Activated CD4-positive, alpha-beta memory T cell treated with anti-CD3 and anti-CD28 coated beads for 36 hours (primary cell): ENCODE data around the gene CEACAM6. TPM values are rescaled to one million over a fixed set of nuclear protein-coding genes. Genes with fewer than 3 reads are reported as not detected.
"Not testable (repeated sequence)": the region's sequence is repeated elsewhere in the genome, so short reads cannot be mapped to it uniquely, and the experiment has no call there.

ENCODE experiments used
- CTCF ChIA-PET: fragments of 350-600 bp; sonication (Branson Sonifier 250); formaldehyde crosslinking; loops from one replicate; lab custom pipeline; 2021; ENCODE audit warnings: antibody characterized with exemption, inconsistent platforms; lab: Charles Lee
- POLR2A ChIA-PET: fragments of 350-600 bp; sonication (Branson Sonifier 250); formaldehyde crosslinking; loops from one replicate; lab custom pipeline; 2021; ENCODE audit warnings: antibody characterized with exemption; lab: Charles Lee
- DNase-seq: peaks from one replicate; pipeline ENCODE4 v3.0.0-alpha.2; 2020
- H3K27ac Mint-ChIP-seq: one replicate; pipeline ENCODE4 v1.8.0; 2021; ENCODE audit warnings: mixed read lengths
- H3K27me3 Mint-ChIP-seq: one replicate; pipeline ENCODE4 v1.8.0; 2021; ENCODE audit warnings: mixed read lengths
- H3K36me3 Mint-ChIP-seq: one replicate; pipeline ENCODE4 v1.8.0; 2021; ENCODE audit warnings: mixed read lengths
- H3K4me1 Mint-ChIP-seq: one replicate; pipeline ENCODE4 v1.8.0; 2021; ENCODE audit warnings: low read depth, mixed read lengths
- H3K4me3 Mint-ChIP-seq: one replicate; pipeline ENCODE4 v1.8.0; 2021; ENCODE audit warnings: mild to moderate bottlenecking, mixed read lengths
- H3K9me3 Mint-ChIP-seq: one replicate; pipeline ENCODE4 v1.8.0; 2021; ENCODE audit warnings: mixed read lengths
- intact Hi-C: fragments of 100-400 bp; cut with micrococcal nuclease; formaldehyde crosslinking; loops from one replicate; pipeline ENCODE4 v1.15.1; 2023
- total RNA-seq, 2 experiments: library from RNA; stranded (reverse); gene quantifications; one replicate each; pipeline ENCODE4 v1.2.3, GENCODE V29; 2021

The CEACAM6 gene
- total RNA-seq: not detected

DNA sequence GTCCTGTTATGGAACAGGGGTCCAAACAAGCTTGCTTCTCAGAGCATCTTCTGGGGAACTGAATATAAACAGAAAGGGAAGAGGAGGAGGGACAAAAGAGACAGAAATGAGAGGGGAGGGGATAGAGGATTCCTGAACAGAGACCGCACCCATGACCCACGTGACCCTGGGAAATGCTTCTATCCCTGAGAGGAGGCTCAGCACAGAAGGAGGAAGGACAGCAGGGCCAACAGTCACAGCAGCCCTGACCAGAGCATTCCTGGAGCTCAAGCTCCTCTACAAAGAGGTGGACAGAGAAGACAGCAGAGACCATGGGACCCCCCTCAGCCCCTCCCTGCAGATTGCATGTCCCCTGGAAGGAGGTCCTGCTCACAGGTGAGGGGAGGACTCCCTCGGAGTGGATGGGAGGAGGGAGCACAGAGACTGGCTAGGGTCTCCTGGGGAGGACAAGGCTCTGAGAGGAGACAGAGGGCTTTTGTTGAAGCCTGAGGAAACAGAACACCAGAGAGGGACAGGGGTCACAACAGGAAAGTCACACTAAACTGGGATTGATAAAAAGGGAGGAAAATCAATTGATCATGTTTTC is at the start of gene CEACAM6:
Gene CEACAM6 (plus strand): TSS at position 203 of the 586 bp plus-strand sequence. CDS start 109 bp downstream, at position 312.
- no peak within 1 kb of the TSS for H3K4me3 Mint-ChIP-seq
- DNase-seq: no peak
- H3K4me1 Mint-ChIP-seq: peaks cover 5% of the 10 kb centered on the region
- H3K36me3 Mint-ChIP-seq: no peaks in the 10 kb centered on the region
- H3K27me3 Mint-ChIP-seq: peaks cover 41% of the 10 kb centered on the region
- POLR2A ChIA-PET: no interaction called here
- intact Hi-C loops: no loop called here
- H3K27ac Mint-ChIP-seq: no peak within 1 kb of the TSS
- CTCF ChIA-PET: interaction anchor here (1.0 to 6.0 kb wide), 10 partner anchors 8 to 113 kb away, joined by 4 to 158 read pairs (median 48); partner anchors contain the start of gene CEACAM3
- H3K9me3 Mint-ChIP-seq: no peaks in the 10 kb centered on the region

DNA sequence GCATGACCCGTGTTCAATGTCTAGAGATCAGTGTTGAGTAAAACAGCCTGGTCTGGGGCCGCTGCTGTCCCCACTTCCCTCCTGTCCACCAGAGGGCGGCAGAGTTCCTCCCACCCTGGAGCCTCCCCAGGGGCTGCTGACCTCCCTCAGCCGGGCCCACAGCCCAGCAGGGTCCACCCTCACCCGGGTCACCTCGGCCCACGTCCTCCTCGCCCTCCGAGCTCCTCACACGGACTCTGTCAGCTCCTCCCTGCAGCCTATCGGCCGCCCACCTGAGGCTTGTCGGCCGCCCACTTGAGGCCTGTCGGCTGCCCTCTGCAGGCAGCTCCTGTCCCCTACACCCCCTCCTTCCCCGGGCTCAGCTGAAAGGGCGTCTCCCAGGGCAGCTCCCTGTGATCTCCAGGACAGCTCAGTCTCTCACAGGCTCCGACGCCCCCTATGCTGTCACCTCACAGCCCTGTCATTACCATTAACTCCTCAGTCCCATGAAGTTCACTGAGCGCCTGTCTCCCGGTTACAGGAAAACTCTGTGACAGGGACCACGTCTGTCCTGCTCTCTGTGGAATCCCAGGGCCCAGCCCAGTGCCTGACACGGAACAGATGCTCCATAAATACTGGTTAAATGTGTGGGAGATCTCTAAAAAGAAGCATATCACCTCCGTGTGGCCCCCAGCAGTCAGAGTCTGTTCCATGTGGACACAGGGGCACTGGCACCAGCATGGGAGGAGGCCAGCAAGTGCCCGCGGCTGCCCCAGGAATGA is 48.4 kb upstream of the CEACAM6 start:
- Mint-ChIP-seq H3K4me1 (peaks cover 3% of the 10 kb centered on the region), H3K9me3 (no peaks in the 10 kb centered on the region), H3K27me3 (peaks cover 37% of the 10 kb centered on the region), H3K4me3 (peak overlapping the region; percentile 40), H3K36me3 (no peaks in the 10 kb centered on the region), H3K27ac (no peak overlapping the region)
- DNase-seq: peak; percentile 76
- POLR2A ChIA-PET: no interaction called here
- intact Hi-C loops: loop anchor here (1.0 kb wide), 1 partner anchor 39 kb away; no protein-coding TSS in a partner anchor
- CTCF ChIA-PET: interaction anchor here (0.6 to 3.2 kb wide), 42 partner anchors 9 to 997 kb away, joined by 3 to 72 read pairs (median 4); partner anchors contain the start of gene CEACAM21

DNA sequence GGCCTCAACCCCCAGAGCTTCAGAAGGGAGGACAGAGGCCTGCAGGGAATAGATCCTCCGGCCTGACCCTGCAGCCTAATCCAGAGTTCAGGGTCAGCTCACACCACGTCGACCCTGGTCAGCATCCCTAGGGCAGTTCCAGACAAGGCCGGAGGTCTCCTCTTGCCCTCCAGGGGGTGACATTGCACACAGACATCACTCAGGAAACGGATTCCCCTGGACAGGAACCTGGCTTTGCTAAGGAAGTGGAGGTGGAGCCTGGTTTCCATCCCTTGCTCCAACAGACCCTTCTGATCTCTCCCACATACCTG is 47.9 kb upstream of the CEACAM6 start:
- CTCF ChIA-PET: interaction anchor here (0.7 to 3.2 kb wide), 36 partner anchors 9 to 136 kb away, joined by 3 to 72 read pairs (median 5); partner anchors contain the start of gene CEACAM21
- no peak overlapping the region for H3K4me3 Mint-ChIP-seq
- H3K27me3 Mint-ChIP-seq: peaks cover 37% of the 10 kb centered on the region
- H3K36me3 Mint-ChIP-seq: no peaks in the 10 kb centered on the region
- POLR2A ChIA-PET: no interaction called here
- no peaks in the 10 kb centered on the region for H3K9me3 Mint-ChIP-seq
- DNase-seq: no peak
- H3K4me1 Mint-ChIP-seq: peaks cover 3% of the 10 kb centered on the region
- no peak overlapping the region for H3K27ac Mint-ChIP-seq
- intact Hi-C loops: loop anchor here (1.0 kb wide), 1 partner anchor 39 kb away; no protein-coding TSS in a partner anchor

DNA sequence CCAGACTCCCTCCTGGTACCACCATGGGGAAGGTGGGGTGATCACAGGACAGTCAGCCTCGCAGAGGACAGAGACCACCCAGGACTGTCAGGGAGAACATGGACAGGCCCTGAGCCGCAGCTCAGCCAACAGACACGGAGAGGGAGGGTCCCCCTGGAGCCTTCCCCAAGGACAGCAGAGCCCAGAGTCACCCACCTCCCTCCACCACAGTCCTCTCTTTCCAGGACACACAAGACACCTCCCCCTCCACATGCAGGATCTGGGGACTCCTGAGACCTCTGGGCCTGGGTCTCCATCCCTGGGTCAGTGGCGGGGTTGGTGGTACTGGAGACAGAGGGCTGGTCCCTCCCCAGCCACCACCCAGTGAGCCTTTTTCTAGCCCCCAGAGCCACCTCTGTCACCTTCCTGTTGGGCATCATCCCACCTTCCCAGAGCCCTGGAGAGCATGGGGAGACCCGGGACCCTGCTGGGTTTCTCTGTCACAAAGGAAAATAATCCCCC is 47.4 kb upstream of the CEACAM6 start:
- H3K27me3 Mint-ChIP-seq: peaks cover 37% of the 10 kb centered on the region
- CTCF ChIA-PET: interaction anchor here (1.6 to 3.2 kb wide), 7 partner anchors 9 to 67 kb away, joined by 6 to 72 read pairs (median 25); no protein-coding TSS in a partner anchor
- no peak overlapping the region for H3K27ac Mint-ChIP-seq
- POLR2A ChIA-PET: no interaction called here
- H3K4me3 Mint-ChIP-seq: no peak overlapping the region
- intact Hi-C loops: loop anchor here (1.0 kb wide), 1 partner anchor 38 kb away; no protein-coding TSS in a partner anchor
- no peaks in the 10 kb centered on the region for H3K36me3 Mint-ChIP-seq
- peaks cover 3% of the 10 kb centered on the region for H3K4me1 Mint-ChIP-seq
- DNase-seq: no peak
- H3K9me3 Mint-ChIP-seq: no peaks in the 10 kb centered on the region

DNA sequence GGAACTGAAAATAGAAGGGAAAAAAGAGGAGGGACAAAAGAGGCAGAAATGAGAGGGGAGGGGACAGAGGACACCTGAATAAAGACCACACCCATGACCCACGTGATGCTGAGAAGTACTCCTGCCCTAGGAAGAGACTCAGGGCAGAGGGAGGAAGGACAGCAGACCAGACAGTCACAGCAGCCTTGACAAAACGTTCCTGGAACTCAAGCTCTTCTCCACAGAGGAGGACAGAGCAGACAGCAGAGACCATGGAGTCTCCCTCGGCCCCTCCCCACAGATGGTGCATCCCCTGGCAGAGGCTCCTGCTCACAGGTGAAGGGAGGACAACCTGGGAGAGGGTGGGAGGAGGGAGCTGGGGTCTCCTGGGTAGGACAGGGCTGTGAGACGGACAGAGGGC is 46.8 kb upstream of the CEACAM6 start, which contains the start of gene CEACAM5:
Gene CEACAM5 (plus strand): TSS at position 146 of the 400 bp plus-strand sequence. CDS start 106 bp downstream, at position 252.
- no peaks in the 10 kb centered on the region for H3K36me3 Mint-ChIP-seq
- intact Hi-C loops: no loop called here
- ChIA-PET CTCF (no interaction called here), POLR2A (no interaction called here)
- no peak within 1 kb of the TSS for H3K4me3 Mint-ChIP-seq
- H3K27me3 Mint-ChIP-seq: peaks cover 39% of the 10 kb centered on the region
- no peaks in the 10 kb centered on the region for H3K9me3 Mint-ChIP-seq
- DNase-seq: no peak
- no peak within 1 kb of the TSS for H3K27ac Mint-ChIP-seq
- peaks cover 3% of the 10 kb centered on the region for H3K4me1 Mint-ChIP-seq

DNA sequence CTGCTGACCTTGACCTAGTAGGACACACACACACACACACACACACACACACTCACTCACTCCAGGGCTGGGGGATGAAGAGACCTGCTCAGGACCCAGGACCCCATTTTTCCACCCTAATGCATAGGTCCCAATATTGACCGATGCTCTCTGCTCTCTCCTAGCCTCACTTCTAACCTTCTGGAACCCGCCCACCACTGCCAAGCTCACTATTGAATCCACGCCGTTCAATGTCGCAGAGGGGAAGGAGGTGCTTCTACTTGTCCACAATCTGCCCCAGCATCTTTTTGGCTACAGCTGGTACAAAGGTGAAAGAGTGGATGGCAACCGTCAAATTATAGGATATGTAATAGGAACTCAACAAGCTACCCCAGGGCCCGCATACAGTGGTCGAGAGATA is 45.8 kb upstream of the CEACAM6 start:
- CTCF ChIA-PET: interaction anchor here (0.9 kb wide), 1 partner anchor 44 kb away, joined by 3 read pairs; no protein-coding TSS in a partner anchor
- H3K9me3 Mint-ChIP-seq, intact Hi-C loops: not testable (repeated sequence)

DNA sequence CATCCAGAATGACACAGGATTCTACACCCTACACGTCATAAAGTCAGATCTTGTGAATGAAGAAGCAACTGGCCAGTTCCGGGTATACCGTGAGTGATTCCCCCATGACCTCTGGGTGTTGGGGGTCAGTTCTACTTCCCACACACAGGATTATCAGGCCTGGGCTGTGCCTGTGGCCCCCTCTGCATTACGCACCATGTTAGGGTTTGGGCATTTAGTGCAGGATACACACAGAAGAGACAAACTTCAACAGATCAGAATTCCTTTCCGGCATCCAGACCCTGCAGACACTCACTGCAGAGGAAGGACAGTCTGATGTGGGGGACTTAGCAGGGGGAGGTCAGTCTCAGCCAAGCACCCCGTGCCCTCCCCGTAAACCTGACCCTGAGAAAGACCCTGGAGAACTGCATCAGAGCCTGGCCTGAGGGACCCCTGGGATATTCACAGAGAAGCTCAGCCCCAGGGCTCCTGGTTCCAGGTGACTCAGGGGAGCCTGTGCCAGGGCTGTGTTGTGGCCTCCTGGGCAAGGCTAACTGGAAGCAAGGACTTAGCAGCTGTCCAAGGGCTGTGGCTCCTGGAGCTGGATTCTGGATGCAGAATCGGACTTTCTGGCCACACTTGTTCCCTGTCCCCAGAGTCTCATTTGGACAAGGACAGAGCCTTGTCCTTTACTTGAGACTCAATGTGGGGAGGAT is 45.2 kb upstream of the CEACAM6 start:
- ChIA-PET POLR2A (no interaction called here), CTCF (interaction anchor here (0.9 to 1.2 kb wide), 2 partner anchors 42 to 43 kb away, joined by 3 read pairs; no protein-coding TSS in a partner anchor)
- DNase-seq: no peak

More for the DNA sequence above, 45.8 kb upstream of the CEACAM6 start:
- H3K4me1 Mint-ChIP-seq, H3K36me3 Mint-ChIP-seq, H3K4me3 Mint-ChIP-seq, DNase-seq, POLR2A ChIA-PET, H3K27ac Mint-ChIP-seq: not testable (repeated sequence)
- H3K27me3 Mint-ChIP-seq: peaks cover 46% of the 10 kb centered on the region

DNA sequence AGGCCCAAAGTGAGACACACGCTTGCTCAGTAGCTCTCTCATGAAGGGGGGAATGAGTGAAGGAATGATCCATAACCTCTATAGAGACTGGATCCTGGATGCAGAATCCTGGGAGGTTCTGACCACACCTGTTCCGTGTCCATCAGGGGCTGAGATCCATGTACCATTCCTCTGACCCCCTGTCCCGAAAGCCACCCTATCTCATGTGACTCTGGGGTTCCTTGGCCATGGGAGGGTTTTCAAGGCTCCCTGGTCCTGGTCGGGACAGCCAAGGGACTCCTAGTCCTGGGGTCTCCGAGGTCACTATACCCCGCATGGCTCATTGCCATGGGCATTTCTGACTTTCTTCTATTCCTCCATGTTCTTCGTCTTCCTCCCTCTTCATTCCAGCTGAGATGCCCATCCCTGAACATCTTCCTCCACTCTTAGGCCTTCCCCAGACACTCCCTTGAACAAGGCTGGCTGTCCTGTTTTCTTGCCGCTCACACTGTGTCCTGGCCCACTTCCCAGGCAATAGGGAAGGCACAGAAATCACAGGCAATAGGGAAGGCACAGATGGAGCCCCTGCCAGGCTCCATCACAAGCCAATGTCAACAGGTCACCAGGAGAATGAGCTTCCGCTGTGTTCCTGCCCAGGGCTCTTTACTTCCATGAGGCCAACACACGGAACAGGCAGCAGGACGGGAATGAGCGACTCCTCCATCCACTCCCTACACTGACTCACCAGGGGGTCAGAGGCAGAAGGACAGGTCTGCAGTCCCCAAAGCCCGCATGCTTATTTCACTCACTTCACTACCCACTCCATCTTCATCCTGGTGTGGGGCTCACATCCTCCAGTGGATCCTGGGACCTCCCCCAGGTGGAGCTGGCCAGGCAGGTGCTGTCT is 43.7 kb upstream of the CEACAM6 start:
- Mint-ChIP-seq H3K27ac (no peak overlapping the region), H3K4me3 (no peak overlapping the region), H3K36me3 (no peaks in the 10 kb centered on the region), H3K4me1 (no peaks in the 10 kb centered on the region), H3K27me3 (peaks cover 36% of the 10 kb centered on the region), H3K9me3 (no peaks in the 10 kb centered on the region)
- ChIA-PET CTCF (no interaction called here), POLR2A (no interaction called here)
- intact Hi-C loops: no loop called here
- no peak for DNase-seq

More for the DNA sequence above, 45.2 kb upstream of the CEACAM6 start:
- peaks cover 3% of the 10 kb centered on the region for H3K4me1 Mint-ChIP-seq
- H3K27me3 Mint-ChIP-seq: peaks cover 42% of the 10 kb centered on the region
- no peak overlapping the region for H3K4me3 Mint-ChIP-seq
- no peak overlapping the region for H3K27ac Mint-ChIP-seq
- intact Hi-C loops: no loop called here
- H3K9me3 Mint-ChIP-seq: no peaks in the 10 kb centered on the region
- H3K36me3 Mint-ChIP-seq: no peaks in the 10 kb centered on the region

DNA sequence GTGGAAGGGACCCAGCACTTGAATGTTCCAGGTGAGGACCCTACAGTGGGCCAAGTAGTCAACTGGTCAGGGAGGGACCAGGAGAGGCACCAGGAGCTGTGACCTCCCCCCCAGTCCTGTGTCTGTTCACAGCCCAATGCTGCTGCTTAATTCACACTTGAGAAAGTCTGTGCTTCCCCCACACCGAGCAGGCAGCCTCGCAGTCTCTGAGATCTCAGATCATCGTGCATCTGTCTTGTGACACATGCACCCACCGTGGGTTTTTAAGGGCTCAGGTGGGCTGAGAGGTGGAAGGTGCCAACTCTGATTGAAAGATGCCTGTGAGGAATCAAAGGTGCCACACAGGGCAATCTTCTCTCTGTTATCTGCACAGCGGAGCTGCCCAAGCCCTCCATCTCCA is 40.7 kb upstream of the CEACAM6 start:
- Mint-ChIP-seq H3K4me3 (no peak overlapping the region), H3K4me1 (no peaks in the 10 kb centered on the region), H3K27ac (no peak overlapping the region), H3K27me3 (peaks cover 45% of the 10 kb centered on the region), H3K9me3 (no peaks in the 10 kb centered on the region), H3K36me3 (no peaks in the 10 kb centered on the region)
- intact Hi-C loops: no loop called here
- no peak for DNase-seq
- ChIA-PET POLR2A (no interaction called here), CTCF (no interaction called here)

DNA sequence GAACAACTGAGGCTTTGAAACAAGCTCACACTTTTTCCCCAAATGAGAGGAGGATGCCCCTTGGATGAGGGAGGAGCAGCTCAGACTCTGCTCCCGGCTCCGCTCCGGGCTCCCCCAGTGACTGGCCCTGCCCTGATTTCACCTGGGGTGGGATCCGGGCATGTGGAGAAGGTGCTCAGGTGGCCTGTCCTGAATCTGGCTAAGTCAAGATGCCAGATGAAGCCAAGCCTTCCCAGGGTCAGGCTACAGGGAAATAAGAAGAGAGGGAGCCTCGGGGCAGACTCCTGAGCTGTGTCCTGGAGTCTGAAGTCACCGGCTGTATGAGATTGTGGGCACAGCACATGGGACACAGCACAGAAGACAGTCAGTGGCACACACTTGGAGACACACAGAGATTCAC is 36.6 kb upstream of the CEACAM6 start:
- Mint-ChIP-seq H3K27me3 (peaks cover 46% of the 10 kb centered on the region), H3K4me1 (no peaks in the 10 kb centered on the region), H3K4me3 (no peak overlapping the region), H3K27ac (no peak overlapping the region), H3K9me3 (no peaks in the 10 kb centered on the region), H3K36me3 (no peaks in the 10 kb centered on the region)
- ChIA-PET POLR2A (no interaction called here), CTCF (interaction anchor here (0.7 to 4.6 kb wide), 2 partner anchors 12 to 35 kb away, joined by 3 to 25 read pairs; no protein-coding TSS in a partner anchor)
- no peak for DNase-seq
- intact Hi-C loops: no loop called here

DNA sequence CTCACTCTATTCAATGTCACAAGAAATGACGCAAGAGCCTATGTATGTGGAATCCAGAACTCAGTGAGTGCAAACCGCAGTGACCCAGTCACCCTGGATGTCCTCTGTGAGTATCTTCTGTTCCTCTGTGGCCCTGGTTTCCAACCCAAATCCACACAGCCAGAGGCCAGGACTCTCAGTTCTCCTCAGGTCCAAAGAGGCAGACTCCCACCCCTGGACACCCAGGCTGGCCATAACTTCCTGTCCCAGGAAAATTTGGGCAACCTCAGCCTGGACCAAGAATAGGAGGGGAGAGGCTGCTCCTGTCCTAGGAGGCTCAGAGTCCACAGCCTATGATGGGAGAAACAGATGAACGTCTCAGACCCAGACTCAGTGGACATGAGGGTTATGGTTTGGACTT is 35.2 kb upstream of the CEACAM6 start:
- H3K9me3 Mint-ChIP-seq: no peaks in the 10 kb centered on the region
- H3K36me3 Mint-ChIP-seq: no peaks in the 10 kb centered on the region
- H3K27ac Mint-ChIP-seq: no peak overlapping the region
- H3K4me1 Mint-ChIP-seq: no peaks in the 10 kb centered on the region
- DNase-seq: no peak
- peaks cover 41% of the 10 kb centered on the region for H3K27me3 Mint-ChIP-seq
- intact Hi-C loops: no loop called here
- H3K4me3 Mint-ChIP-seq: no peak overlapping the region
- ChIA-PET CTCF (no interaction called here), POLR2A (no interaction called here)
